NCI-H748 (cell line): Measurements from ENCODE around the gene PRCC.
A peak's percentile ranks its signal among the peaks of the same experiment; 100 is the strongest.

Experiments
- DNase-seq: peaks from one replicate; lab custom pipeline; 2025; ENCODE audit not compliant: unreplicated experiment; lab: John Stamatoyannopoulos, UW

The PRCC gene

GRCh38 chr1:156767101-156767878 lies at the start of gene PRCC:
PRCC (plus strand) TSS chr1:156767535; CDS start chr1:156767772, 237 bp downstream.
- peak; percentile 100 for DNase-seq

GRCh38 chr1:156721131-156721530 lies 46.2 kb upstream of the PRCC start:
- DNase-seq: no peak

GRCh38 chr1:156721535-156721934 lies 45.8 kb upstream of the PRCC start:
- DNase-seq: no peak

GRCh38 chr1:156725683-156726280 lies 41.6 kb upstream of the PRCC start:
- DNase-seq: peak; percentile 83

GRCh38 chr1:156726549-156727226 lies 40.6 kb upstream of the PRCC start:
- DNase-seq: peak; percentile 54

- DNase-seq: no peak
These were observed 39.8 kb upstream of the PRCC start for GRCh38 chr1:156727492-156727891.

- DNase-seq: peak; percentile 91
These were observed 39.3 kb upstream of the PRCC start, which contains the start of gene METTL25B for GRCh38 chr1:156727926-156728598. METTL25B (plus strand) TSS chr1:156728469; CDS start chr1:156729105, 636 bp downstream.

GRCh38 chr1:156728599-156729462 lies 38.5 kb upstream of the PRCC start, which contains the start of gene ISG20L2:
ISG20L2 (minus strand) TSS chr1:156728766; CDS start chr1:156727652, 1,114 bp downstream.
- DNase-seq: peak; percentile 98

GRCh38 chr1:156733989-156734584 lies 33.2 kb upstream of the PRCC start:
- DNase-seq: no peak

GRCh38 chr1:156738407-156738806 lies 28.9 kb upstream of the PRCC start:
- DNase-seq: no peak

GRCh38 chr1:156738916-156739315 lies 28.4 kb upstream of the PRCC start:
- no peak for DNase-seq

GRCh38 chr1:156740237-156740740 lies 27.0 kb upstream of the PRCC start:
- DNase-seq: no peak

GRCh38 chr1:156740741-156741480 lies 26.4 kb upstream of the PRCC start, which contains the start of gene MRPL24:
MRPL24 (minus strand) TSS chr1:156741088; CDS start chr1:156738704, 2,384 bp downstream.
- DNase-seq: peak; percentile 99

- no peak for DNase-seq
These were observed 25.8 kb upstream of the PRCC start for GRCh38 chr1:156741481-156741983.

- no peak for DNase-seq
These were observed 25.3 kb upstream of the PRCC start for GRCh38 chr1:156742017-156742416.

GRCh38 chr1:156742801-156743200 lies 24.5 kb upstream of the PRCC start:
- DNase-seq: no peak

- no peak for DNase-seq
These were observed 23.7 kb upstream of the PRCC start for GRCh38 chr1:156743367-156744302.

GRCh38 chr1:156744344-156744743 lies 23.0 kb upstream of the PRCC start:
- no peak for DNase-seq
